ENCODE data around the gene FAM131C.
"Not testable (repeated sequence)": the region's sequence is repeated elsewhere in the genome, so short reads cannot be mapped to it uniquely, and the experiment has no call there.

FAM131C gene

GRCh38 chr1:16077406-16078245, 4.2 kb upstream of the FAM131C start:
- DNase-seq (ENCODE audit: low read depth in 2 of 3, low spot score in 1 of 3), result no peak

DNA sequence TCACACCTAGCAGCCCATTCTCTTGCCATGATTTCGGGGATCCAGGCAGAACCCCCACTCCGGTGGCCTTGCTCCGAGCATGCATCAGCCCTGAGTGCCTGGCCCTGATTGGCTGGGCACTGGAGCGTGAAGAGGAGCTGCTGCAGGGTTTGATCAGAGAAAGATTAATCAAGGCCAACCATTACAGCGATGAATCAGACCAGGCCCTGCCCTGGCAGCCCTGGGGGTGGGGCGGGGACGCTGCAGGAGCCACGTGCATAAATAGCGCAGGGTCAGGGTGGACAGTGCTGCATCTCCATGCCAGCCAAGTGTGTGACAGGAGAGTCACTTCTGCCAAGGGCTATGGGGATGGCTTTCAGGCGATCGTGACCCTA, 3.4 kb upstream of the FAM131C start:
- no peak for DNase-seq (ENCODE audit: low read depth in 2 of 3, low spot score in 1 of 3)

DNA sequence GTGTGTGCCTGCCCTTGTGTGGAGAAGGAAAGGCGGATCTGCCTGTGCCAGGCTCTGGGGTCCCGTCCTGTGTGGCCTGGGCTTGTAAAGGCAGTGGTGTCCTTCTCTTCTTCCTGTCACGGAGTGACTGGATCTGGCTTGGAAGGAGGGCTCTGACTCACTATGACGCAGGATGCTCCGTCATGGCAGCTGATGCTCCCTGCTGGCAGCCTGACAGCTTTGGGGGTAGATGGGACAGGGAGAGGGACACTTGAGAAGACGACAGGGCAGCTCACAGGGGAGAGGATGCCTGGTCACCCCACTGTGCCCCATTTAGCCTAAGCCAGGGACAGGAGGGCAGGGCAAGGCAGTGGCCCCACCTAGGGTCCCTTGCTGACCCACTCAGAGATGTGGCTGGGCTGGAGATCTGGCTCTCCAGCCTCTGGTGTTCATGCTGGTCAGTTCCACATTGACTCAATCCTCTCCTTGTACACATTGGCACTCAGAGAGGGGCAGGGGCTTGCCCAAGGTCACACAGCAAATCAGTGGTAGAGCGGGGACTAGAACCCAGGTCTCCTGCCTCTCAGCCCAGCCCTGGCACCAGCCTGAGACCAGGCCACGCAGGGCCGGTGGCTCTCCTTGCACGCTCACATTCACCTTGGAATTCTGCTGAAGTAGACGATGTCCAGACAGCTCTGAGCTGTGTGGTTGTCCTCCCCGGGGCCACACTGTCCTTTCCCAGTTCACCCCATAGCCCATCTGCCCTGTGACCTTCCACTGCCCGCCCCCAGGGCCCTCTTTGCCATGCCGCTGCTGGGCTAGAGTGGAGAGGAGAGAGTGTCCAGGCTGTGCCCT, 2.8 kb upstream of the FAM131C start:
- DNase-seq (ENCODE audit: low read depth in 2 of 3, low spot score in 1 of 3), result no peak

DNA sequence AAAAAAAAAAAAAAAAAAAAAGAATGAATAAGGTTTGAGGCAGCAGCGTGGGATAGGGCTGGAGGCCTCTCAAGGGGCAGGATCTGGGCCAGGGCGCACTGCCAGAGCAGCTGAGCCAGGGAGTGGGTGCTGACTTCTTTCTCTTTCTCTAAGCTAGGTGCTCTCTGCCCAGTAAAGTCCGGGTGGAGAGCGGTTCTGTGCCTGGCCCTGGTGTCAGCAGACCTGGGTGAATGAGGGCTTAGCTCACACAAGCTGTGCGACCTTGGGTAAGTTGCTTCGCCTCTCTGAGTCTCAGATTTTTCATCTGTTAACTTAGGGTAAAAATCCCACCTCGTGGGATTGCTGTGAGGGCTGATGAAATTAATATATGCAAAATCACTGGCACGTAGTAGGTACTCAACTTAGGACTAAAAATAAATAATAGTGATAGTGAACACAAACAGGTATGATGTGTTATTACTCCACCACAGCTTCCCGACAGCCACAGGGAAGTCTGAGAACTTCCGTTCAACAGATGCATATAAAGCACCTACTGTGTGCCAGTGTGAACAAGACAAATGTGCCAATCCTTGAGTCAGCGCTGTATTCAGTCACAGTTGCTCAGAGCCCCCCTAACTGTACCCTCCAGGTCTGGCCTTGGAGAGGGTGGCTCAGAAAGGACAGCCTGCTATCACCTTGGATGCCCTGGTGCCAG, 2.0 kb upstream of the FAM131C start:
- no peak for DNase-seq (ENCODE audit: low read depth in 2 of 3, low spot score in 1 of 3)

DNA sequence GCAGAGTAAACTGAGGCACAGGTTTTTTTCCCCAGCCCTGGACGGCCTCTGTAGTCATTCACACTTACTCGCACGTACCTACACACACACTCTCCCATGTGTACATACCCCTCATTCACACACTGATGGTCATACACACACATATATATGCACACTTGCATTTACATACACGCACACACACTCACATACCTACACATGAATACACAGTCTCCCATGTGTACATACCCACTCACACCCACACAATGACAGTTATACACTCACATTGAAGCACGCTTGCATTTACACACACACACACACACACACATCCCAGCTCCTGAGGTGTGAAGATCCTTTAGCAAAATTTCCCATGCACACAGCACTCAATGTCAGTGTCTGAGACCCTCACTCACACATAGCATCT, 766 bp upstream of the FAM131C start:
- no peak for DNase-seq (ENCODE audit: low read depth in 2 of 3, low spot score in 1 of 3)

- no peak for DNase-seq (ENCODE audit: low read depth in 2 of 3, low spot score in 1 of 3)
Measured at GRCh38 chr1:16072616-16073484, 601 bp downstream of the FAM131C start.

DNA sequence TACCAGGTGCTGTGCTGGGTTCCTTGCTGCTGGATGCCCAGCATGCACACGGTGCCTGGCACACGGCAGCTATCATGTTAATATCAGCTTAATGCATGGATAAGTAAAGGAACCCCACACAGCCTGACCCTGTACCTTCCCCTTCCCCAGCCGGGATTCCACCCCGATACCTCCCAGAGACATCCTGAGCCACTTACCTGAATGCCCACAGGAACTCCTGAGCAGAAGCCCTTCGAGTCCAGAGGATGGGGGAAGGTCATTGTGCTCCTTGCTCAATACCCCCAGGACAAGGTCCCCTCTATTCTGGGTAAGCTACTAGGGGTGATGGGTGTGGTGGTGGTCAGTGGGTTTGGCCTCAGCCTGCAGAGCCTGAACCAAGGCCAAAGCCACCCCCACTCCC, 1.4 kb downstream of the FAM131C start:
- DNase-seq (ENCODE audit: low read depth in 2 of 3, low spot score in 1 of 3), result no peak

GRCh38 chr1:16071614-16072013, 1.8 kb downstream of the FAM131C start:
- no peak for DNase-seq (ENCODE audit: low read depth in 2 of 3, low spot score in 1 of 3)

- DNase-seq (ENCODE audit: low read depth in 2 of 3, low spot score in 1 of 3), result no peak
Measured at GRCh38 chr1:16070640-16071355, 2.7 kb downstream of the FAM131C start.

DNA sequence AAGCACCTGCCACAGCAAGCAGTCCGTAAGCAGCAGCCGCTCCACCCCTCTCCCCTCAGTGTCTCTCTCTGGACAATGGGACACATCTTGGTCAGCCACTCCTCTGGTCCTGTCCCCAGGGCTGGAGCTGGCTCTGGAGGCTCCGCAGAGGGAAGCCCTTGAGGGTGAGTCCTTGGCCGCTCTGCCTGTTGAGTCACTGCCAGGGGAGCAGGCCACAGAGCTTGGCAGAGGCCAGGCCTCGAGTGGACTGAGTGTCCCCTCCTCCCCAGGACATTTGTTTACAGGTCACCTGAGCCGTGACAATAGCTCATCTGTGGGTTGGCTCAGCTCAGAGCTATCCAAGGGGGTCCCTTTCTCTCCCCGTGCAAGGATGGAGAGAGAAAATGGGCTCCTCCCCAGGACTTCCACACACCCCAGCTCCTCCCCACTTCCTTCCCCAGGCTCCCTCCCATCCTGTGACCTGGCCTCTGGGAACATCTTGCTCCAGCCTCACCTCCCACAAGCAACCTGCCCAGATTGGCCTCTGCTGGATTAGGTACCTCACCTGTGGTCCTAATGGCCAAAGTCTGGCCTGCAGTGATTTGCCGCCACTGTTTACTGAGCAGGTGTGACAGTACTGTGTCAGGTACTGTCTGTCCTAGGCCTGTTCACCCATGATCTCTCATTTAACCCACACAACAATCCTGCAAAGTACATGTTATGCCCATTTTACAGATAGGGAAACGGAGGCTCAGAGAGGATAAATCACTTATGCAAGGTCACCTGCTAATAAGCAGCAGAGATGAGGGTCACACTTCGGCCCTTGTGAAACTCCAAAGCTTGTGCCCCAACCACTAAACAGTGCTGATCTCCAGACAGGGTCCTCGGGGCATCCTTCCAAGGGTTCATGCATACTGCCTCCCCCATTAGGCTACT, 4.8 kb downstream of the FAM131C start:
- no peak for DNase-seq (ENCODE audit: low read depth in 2 of 3, low spot score in 1 of 3)

- DNase-seq (ENCODE audit: low read depth in 2 of 3, low spot score in 1 of 3), result no peak
Measured at GRCh38 chr1:16067933-16068332, 5.5 kb downstream of the FAM131C start.

- DNase-seq (ENCODE audit: low read depth in 2 of 3, low spot score in 1 of 3), result no peak
Measured at GRCh38 chr1:16067127-16067768, 6.2 kb downstream of the FAM131C start.

DNA sequence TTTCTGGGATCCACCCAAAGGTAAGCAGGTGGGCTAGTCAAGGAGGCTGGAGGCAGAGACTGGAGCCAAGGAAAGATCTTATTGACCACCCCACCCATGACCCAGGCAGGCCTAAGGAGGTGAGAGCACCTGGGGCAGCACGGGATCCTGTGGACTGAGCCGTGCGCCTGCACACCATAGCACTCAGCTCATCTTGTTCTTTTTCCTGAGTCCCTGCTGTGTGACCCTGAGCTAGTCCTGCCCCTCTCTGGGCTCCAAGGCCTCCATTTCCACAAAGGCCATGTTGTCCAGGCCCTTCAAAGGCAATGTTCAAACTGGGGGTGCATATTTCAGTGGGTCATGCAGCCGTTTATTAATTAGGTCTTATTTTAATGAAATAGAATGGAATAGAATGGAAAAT, 7.2 kb downstream of the FAM131C start:
- DNase-seq (ENCODE audit: low read depth in 2 of 3, low spot score in 1 of 3), result no peak

- DNase-seq (ENCODE audit: low read depth in 2 of 3, low spot score in 1 of 3), result no peak
Measured at GRCh38 chr1:16065269-16065576, 8.2 kb downstream of the FAM131C start.

DNA sequence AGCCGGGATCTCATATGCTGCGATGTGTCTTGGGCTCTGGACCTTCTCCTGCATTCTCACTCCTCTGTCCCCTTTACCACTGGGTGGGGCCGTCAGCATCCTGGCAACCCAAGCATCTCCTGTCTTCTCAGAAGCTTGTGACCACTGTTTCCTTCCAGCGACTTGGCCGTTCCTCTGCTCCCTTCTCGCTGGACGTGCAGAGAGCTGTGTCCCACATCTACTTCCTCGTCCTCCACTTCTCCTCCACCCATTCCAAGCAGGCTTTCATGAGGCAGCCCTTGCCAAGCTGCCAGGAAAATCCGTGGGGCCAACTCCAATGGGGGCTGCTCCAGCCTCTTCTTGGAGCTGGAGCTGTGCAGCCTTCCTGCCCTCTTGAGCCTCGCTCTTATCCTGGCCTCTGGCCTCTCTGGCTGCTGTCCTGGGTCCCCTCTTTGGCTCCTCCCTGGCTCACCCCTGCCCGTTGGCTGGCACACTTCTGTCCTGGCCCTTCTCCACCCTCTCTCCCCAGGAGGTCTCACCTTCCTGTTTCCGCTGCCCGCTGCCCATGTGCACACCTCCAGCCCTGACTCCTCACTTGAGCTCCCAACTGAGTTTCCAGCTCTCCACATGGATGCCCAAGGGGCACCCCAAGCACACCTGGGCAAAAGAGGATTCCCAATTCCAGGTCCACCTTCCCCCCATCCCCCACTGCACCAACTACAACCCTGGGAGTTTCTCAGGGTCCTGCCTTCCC, 8.7 kb downstream of the FAM131C start:
- DNase-seq (ENCODE audit: low read depth in 2 of 3, low spot score in 1 of 3), result no peak

DNA sequence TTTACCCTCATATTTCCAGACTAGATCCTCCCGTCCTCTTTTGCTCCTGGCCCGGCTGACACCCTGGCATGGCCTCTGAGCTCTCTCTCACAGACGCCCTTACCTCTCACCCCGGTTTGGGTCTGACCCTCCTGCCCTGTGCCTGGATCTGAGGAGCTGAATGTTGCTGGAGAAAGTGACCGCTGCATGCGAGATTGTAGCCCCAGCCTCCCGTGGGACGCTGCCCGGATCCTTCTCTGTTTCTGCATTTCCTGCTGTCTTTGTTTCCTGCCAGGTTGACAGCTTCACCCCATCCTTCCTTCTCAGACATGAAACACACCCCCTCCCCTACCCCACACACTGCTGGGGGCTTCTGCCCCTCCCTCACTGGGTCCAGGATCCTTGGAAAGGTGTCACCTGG, 9.5 kb downstream of the FAM131C start:
- DNase-seq (ENCODE audit: low read depth in 2 of 3, low spot score in 1 of 3), result no peak

DNA sequence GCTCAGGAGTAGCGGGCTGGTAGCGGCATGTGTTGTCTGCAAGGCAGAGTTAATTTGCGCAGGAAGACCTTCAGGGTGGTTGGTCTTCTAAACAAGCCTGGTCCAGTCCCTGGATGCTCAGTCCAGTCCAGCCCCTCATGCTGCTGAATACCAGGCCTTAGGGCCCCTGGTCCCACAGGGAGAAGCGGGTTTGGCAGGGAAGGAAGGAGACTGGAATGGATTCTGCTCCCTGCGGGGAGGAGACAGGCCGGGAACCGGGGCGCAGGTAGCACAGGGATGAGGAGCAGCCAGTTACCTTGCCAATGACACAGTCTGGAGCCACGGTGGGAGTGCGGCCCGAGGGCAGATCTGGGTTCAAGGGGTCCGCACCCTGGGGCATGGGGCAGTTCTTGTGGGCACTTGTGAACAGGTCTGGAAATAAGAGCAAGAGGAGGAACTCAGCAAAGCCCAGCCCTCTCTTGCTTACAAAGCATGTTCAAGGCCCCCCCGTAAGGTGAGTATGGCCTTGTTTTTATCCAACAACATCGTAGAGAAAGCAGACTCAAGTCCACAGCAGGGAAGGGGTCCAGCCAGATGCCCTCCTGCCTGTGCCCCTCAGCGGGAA, 10.1 kb downstream of the FAM131C start:
- no peak for DNase-seq (ENCODE audit: low read depth in 2 of 3, low spot score in 1 of 3)

DNA sequence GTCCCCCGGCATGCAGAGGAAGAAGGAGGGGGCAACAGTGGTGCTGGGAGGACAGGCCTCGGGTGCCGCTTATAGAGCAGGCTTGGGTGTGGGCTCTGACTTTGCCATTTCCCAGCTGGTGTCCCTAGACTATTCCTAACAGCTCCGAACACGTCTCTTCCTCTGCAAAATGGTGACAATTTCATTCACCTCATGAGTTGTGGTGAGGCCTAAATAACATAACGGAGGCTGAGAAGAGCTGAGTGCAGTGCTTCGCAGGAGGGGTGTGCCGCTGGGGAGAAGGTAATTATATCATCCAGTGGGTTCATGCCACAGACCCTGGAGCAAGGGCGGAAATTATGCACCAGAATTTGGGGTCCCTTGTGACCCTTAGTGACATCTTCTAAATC, 10.8 kb downstream of the FAM131C start:
- DNase-seq (ENCODE audit: low read depth in 2 of 3, low spot score in 1 of 3), result not testable (repeated sequence)
